ENCODE data around the gene MTFMT. TPM values are rescaled to one million over a fixed set of nuclear protein-coding genes. Genes with fewer than 3 reads are reported as not detected.
"Not testable (repeated sequence)": the region's sequence is repeated elsewhere in the genome, so short reads cannot be mapped to it uniquely, and the experiment has no call there.

The MTFMT gene
- polyA plus RNA-seq, 1 donor: 8.5 TPM

GRCh38 chr15:65038836-65039235, 9.4 kb upstream of the MTFMT start:
- no peak for DNase-seq (ENCODE audit: low read depth)

GRCh38 chr15:65038428-65038827, 9.0 kb upstream of the MTFMT start:
- no peak for DNase-seq (ENCODE audit: low read depth)

- DNase-seq (ENCODE audit: low read depth): no peak
These were observed 7.9 kb upstream of the MTFMT start for GRCh38 chr15:65037309-65037708.

GRCh38 chr15:65034719-65035118, 5.3 kb upstream of the MTFMT start:
- no peak for DNase-seq (ENCODE audit: low read depth)

GRCh38 chr15:65033659-65034269, 4.3 kb upstream of the MTFMT start:
- DNase-seq (ENCODE audit: low read depth): no peak

GRCh38 chr15:65032801-65033537, 3.5 kb upstream of the MTFMT start:
- DNase-seq (ENCODE audit: low read depth): no peak

- no peak for DNase-seq (ENCODE audit: low read depth)
These were observed 333 bp upstream of the MTFMT start for GRCh38 chr15:65029736-65030208.

GRCh38 chr15:65028338-65028737, 1.1 kb downstream of the MTFMT start:
- DNase-seq (ENCODE audit: low read depth): no peak

GRCh38 chr15:65027593-65027992, 1.8 kb downstream of the MTFMT start:
- no peak for DNase-seq (ENCODE audit: low read depth)

- no peak for DNase-seq (ENCODE audit: low read depth)
These were observed 2.7 kb downstream of the MTFMT start for GRCh38 chr15:65026756-65027155.

GRCh38 chr15:65021488-65021887, 8.0 kb downstream of the MTFMT start:
- DNase-seq (ENCODE audit: low read depth): no peak

GRCh38 chr15:65020419-65020818, 9.0 kb downstream of the MTFMT start:
- DNase-seq (ENCODE audit: low read depth): no peak

- DNase-seq (ENCODE audit: low read depth): not testable (repeated sequence)
These were observed 18.2 kb downstream of the MTFMT start for GRCh38 chr15:65011198-65011597.

- DNase-seq (ENCODE audit: low read depth): no peak
These were observed 20.5 kb downstream of the MTFMT start for GRCh38 chr15:65008983-65009382.

GRCh38 chr15:65006876-65007275, 22.6 kb downstream of the MTFMT start:
- no peak for DNase-seq (ENCODE audit: low read depth)

GRCh38 chr15:65004993-65005392, 24.4 kb downstream of the MTFMT start:
- DNase-seq (ENCODE audit: low read depth): no peak

GRCh38 chr15:64997745-64998375, 31.6 kb downstream of the MTFMT start:
- no peak for DNase-seq (ENCODE audit: low read depth)

GRCh38 chr15:64997066-64997465, 32.4 kb downstream of the MTFMT start:
- DNase-seq (ENCODE audit: low read depth): no peak

GRCh38 chr15:64993290-64993689, 36.1 kb downstream of the MTFMT start:
- DNase-seq (ENCODE audit: low read depth): no peak

GRCh38 chr15:64991536-64992135, 37.8 kb downstream of the MTFMT start:
- peak; percentile 69 for DNase-seq (ENCODE audit: low read depth)

- no peak for DNase-seq (ENCODE audit: low read depth)
These were observed 39.3 kb downstream of the MTFMT start for GRCh38 chr15:64990168-64990470.

- DNase-seq (ENCODE audit: low read depth): peak; percentile 64
These were observed 39.8 kb downstream of the MTFMT start, which contains the start of gene SPG21 for GRCh38 chr15:64989416-64990167. Gene SPG21, minus strand, starts transcription at chr15:64989914. Its CDS starts 6,345 bp downstream, at chr15:64983569.
